ENCODE results near the gene NDUFAF4. TPM values are rescaled to one million over a fixed set of nuclear protein-coding genes. Genes with fewer than 3 reads are reported as not detected.

Gene NDUFAF4
- total and polyA plus RNA-seq, 2 of the 13 experiments (the other 11 are each of a cell fraction or from before 2014, with no cell fraction given), result 41.3 to 59.7 TPM

GRCh38 chr6:96897396-96898240, at the start of gene NDUFAF4 (continued):
- TF ChIP-seq ZBTB40 (IDR thresholded peaks at IDR 0.05) (no peak), ZBTB40 (CRISPR knock-in tag; IDR thresholded peaks at IDR 0.05) (0 out of 2 replicates have a peak, but pooled peaks have one; percentile 25), BRF2 (CRISPR knock-in tag; IDR thresholded peaks at IDR 0.05) (peak; percentile 60; the same call in 1 of the 2 replicates), ZNF343 (CRISPR knock-in tag; IDR thresholded peaks at IDR 0.05) (0 out of 2 replicates have a peak, but pooled peaks have one; percentile 57), ZBTB44 (CRISPR knock-in tag; IDR thresholded peaks at IDR 0.05) (no peak), NKX3-1 (CRISPR knock-in tag; IDR thresholded peaks at IDR 0.05) (no peak; the same call in 1 of the 2 replicates), ZNF512 (CRISPR knock-in tag; IDR thresholded peaks at IDR 0.05) (no peak; the same call in 1 of the 2 replicates), PRMT3 (CRISPR knock-in tag; IDR thresholded peaks at IDR 0.05; ENCODE audit: borderline replicate concordance, low read depth) (0 out of 2 replicates have a peak, but pooled peaks have one; percentile 42), BHLHE40 (IDR thresholded peaks at IDR 0.05; ENCODE audit: low read length) (peak; percentile 71), PAF1 (CRISPR knock-in tag; IDR thresholded peaks at IDR 0.05) (no peak), MTERF4 (CRISPR knock-in tag; IDR thresholded peaks at IDR 0.05) (peak; percentile 71), SP2 (CRISPR knock-in tag; IDR thresholded peaks at IDR 0.05) (no peak), ZIK1 (CRISPR knock-in tag; IDR thresholded peaks at IDR 0.05; ENCODE audit: borderline replicate concordance, low read depth) (no peak)

Data from HepG2 (cell line).